Calu3 (cell line): ENCODE measurements around the gene SH3RF3. TPM values are rescaled to one million over a fixed set of nuclear protein-coding genes. Genes with fewer than 3 reads are reported as not detected.

Source experiments
- BruUV-seq: library from RNA; stranded (reverse); fragments of 400-500 nt; replicated peaks from 2 replicates; lab custom pipeline; 2021; lab: Mats Ljungman, UMichigan
- CTCF ChIA-PET: fragments of 300-600 bp; sonication (Branson Sonifier 250); formaldehyde crosslinking; loops from one replicate; lab custom pipeline; 2022; ENCODE audit warnings: antibody characterized with exemption; lab: Charles Lee
- DNase-seq: peaks from one replicate; pipeline ENCODE4 v3.0.0; 2022
- H3K27ac Mint-ChIP-seq: one replicate; pipeline ENCODE4 v1.8.0; 2022; ENCODE audit warnings: mixed read lengths; ENCODE audit not compliant: unreplicated experiment
- H3K27me3 Mint-ChIP-seq: one replicate; pipeline ENCODE4 v1.8.0; 2022; ENCODE audit warnings: mixed read lengths; ENCODE audit not compliant: unreplicated experiment
- H3K36me3 Mint-ChIP-seq: one replicate; pipeline ENCODE4 v1.8.0; 2022; ENCODE audit warnings: mild to moderate bottlenecking, moderate library complexity, mixed read lengths; ENCODE audit not compliant: insufficient read depth, unreplicated experiment
- H3K4me1 Mint-ChIP-seq: one replicate; pipeline ENCODE4 v1.8.0; 2022; ENCODE audit warnings: mild to moderate bottlenecking, low read depth, mixed read lengths; ENCODE audit not compliant: unreplicated experiment
- H3K4me3 Mint-ChIP-seq: one replicate; pipeline ENCODE4 v1.8.0; 2022; ENCODE audit warnings: mild to moderate bottlenecking, low read depth, moderate library complexity, mixed read lengths; ENCODE audit not compliant: unreplicated experiment
- H3K9me3 Mint-ChIP-seq: one replicate; pipeline ENCODE4 v1.8.0; 2022; ENCODE audit warnings: low read depth, mixed read lengths; ENCODE audit not compliant: unreplicated experiment
- intact Hi-C: fragments of 100-400 bp; cut with micrococcal nuclease; formaldehyde crosslinking; loops from one replicate; pipeline ENCODE4 v1.10.0; 2022; ENCODE audit not compliant: unreplicated experiment
- total RNA-seq: library from RNA; stranded (reverse); gene quantifications from 2 replicates; pipeline ENCODE4 v1.2.3, GENCODE V29; 2022
- TF ChIP-seq, protein P1 (sequence below): fragments of 200-600 bp; IDR thresholded peaks from one replicate; pipeline ENCODE4 v1.8.0; 2022; ENCODE audit warnings: antibody characterized with exemption; ENCODE audit not compliant: unreplicated experiment

SH3RF3 gene
- total RNA-seq, 1 experiment from 2014 or later, result 0.17 TPM

DNA sequence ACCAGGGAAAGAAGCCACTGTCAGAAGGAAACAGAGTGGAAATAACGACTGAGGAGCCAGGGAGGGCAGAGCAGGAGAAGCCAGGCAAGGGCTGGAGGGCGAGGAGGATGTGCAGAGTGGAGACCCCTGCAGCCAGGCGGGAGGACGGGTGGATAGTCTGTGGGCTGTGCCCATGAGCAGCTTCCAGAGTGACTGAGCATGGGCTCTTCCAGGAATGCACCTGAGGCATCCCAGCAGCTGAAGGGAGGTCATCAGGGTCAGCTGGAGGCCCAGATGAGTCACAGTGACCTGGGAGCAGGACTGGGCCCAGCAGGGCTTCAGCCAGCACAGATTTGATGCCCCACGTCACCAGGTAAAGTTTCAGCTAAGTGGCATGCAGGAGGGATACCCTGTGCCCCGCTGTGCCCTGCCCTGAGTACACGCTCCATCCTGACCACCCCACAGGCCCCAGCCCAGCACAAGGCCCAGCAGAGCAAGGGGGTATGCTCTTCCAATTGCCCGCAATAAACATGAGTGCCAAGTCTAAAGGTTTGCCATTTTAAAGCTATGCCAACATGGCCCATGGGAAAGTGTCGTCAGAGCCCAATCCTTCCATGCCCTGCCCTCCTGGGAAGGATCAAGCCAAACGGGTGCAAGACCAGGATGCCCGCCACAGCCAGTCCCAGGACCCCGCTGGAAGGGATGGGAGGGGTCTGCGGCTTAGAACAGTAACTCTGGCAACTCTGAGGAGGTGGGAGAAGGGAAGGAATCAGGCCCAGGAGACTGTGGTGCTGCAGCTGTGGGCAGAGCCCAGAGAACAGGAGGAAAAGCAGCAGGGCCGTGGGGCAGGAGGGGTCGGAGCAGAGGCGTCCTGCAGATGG lies 399.1 kb downstream of the SH3RF3 start:
- no peaks in the 10 kb centered on the region for H3K36me3 Mint-ChIP-seq
- H3K9me3 Mint-ChIP-seq, result no peaks in the 10 kb centered on the region
- peaks cover 35% of the 10 kb centered on the region for H3K27me3 Mint-ChIP-seq
- H3K4me3 Mint-ChIP-seq, result no peak overlapping the region
- intact Hi-C loops, result no loop called here
- BruUV-seq, result no TSS peak
- CTCF ChIA-PET, result no interaction called here
- no peak for DNase-seq
- peaks cover 12% of the 10 kb centered on the region for H3K4me1 Mint-ChIP-seq
- TF ChIP-seq, protein P1, sequence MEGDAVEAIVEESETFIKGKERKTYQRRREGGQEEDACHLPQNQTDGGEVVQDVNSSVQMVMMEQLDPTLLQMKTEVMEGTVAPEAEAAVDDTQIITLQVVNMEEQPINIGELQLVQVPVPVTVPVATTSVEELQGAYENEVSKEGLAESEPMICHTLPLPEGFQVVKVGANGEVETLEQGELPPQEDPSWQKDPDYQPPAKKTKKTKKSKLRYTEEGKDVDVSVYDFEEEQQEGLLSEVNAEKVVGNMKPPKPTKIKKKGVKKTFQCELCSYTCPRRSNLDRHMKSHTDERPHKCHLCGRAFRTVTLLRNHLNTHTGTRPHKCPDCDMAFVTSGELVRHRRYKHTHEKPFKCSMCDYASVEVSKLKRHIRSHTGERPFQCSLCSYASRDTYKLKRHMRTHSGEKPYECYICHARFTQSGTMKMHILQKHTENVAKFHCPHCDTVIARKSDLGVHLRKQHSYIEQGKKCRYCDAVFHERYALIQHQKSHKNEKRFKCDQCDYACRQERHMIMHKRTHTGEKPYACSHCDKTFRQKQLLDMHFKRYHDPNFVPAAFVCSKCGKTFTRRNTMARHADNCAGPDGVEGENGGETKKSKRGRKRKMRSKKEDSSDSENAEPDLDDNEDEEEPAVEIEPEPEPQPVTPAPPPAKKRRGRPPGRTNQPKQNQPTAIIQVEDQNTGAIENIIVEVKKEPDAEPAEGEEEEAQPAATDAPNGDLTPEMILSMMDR, result no peak
- H3K27ac Mint-ChIP-seq, result no peak overlapping the region

DNA sequence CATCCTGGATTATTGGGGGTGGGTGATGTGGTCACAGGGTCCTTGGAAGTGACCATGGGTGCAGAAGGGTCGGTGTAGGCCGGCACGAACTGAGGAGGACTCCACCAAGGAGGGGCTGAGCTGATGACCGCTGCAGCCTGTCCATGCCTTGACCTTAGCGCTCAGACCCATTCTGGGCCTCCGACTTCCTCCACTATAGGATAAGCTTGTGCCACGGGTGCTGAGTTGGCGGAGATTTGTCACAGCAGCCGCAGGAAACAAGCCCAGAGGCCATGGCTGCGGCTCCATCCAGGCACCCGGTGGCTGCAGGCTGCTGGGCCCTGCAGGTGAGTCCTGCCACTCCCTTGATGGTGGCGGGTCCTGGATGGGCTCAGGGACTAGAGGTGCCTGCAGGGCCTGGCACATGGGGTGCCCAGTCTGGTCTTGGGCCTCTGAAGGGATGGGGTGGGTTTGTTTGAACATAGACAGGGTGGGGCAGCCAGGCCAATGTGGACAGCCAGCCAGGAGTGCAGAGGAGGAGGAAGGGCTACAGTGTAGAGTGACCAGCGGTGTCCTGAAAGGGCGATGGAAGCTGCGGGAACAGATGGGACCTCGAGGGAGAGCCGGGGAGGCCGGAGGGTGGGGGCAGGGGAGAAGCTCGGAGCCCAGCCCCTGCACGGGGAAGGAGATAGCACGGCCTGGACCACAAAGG lies 400.0 kb downstream of the SH3RF3 start:
- peaks cover 12% of the 10 kb centered on the region for H3K4me1 Mint-ChIP-seq
- H3K9me3 Mint-ChIP-seq, result no peaks in the 10 kb centered on the region
- TF ChIP-seq, protein P1, result no peak
- no peak overlapping the region for H3K27ac Mint-ChIP-seq
- H3K36me3 Mint-ChIP-seq, result no peaks in the 10 kb centered on the region
- no TSS peak for BruUV-seq
- CTCF ChIA-PET, result no interaction called here
- no peak for DNase-seq
- peaks cover 35% of the 10 kb centered on the region for H3K27me3 Mint-ChIP-seq
- no peak overlapping the region for H3K4me3 Mint-ChIP-seq
- intact Hi-C loops, result no loop called here

DNA sequence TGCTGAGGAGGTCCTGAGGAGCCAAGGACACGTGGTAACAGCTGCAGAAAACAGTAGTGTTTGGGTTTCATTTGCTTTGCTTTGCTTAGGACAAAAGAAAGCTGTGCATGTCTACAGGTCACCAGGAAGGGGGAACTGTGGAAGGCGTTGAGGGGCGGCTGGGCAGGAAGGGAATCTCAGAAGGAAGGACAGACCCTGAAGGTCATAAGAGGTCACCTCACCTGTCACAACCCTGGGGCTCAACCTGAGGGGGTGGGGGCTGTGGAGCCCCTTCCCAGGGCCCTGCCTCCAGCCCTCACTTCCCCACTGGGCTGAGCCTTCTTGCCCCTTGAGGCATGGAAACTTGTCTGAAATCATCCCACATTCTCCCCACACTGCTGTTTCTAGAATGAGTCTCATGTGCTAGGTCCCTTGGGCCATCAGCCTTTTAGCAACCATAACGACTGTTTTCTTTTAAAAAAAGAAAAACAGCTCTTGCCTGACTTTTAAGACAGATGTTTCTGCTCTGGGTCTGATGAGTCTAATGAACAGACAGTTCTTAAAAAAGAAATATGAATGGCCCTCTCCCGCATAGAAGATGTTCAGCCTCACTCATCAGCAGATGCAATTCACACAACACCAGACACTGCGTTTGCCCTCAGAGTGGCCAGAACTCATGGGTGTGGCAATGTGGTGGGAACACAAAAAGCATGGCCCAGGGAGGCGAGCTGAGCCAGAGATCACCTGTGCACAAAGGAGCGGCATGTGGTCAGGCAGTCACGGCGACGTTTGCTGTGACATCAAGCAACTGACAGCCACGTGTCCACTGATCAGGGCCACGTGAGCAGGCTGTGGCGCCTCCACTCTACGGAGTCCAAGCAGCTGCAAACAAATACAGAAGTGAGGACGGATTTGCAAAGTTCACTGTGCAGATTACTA lies 400.8 kb downstream of the SH3RF3 start:
- H3K27me3 Mint-ChIP-seq, result peaks cover 35% of the 10 kb centered on the region
- H3K4me1 Mint-ChIP-seq, result peaks cover 12% of the 10 kb centered on the region
- no peaks in the 10 kb centered on the region for H3K9me3 Mint-ChIP-seq
- DNase-seq, result no peak
- H3K4me3 Mint-ChIP-seq, result no peak overlapping the region
- CTCF ChIA-PET, result no interaction called here
- TF ChIP-seq, protein P1, result no peak
- H3K36me3 Mint-ChIP-seq, result no peaks in the 10 kb centered on the region
- BruUV-seq, result no TSS peak
- H3K27ac Mint-ChIP-seq, result no peak overlapping the region
- intact Hi-C loops, result no loop called here

DNA sequence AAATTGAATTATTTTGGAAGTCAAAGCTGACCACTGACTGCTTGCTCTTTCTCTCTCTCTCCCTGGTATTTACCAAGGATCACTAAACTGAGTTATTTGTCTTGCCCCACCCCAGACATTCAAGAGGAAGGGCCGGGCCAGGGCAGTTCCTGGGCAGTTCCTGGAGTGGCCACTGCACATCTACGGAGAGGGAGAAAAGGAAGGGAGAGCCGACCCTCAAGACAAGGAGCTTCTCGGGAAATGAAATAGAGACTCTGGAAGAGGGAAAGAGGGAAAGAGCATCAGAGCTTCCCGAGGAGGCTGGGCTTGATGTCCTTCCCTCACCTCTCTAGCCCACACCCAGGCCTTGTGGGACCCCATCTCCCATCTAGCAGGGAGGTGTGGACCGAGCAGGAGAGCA lies 401.7 kb downstream of the SH3RF3 start:
- Mint-ChIP-seq H3K27ac (no peak overlapping the region), H3K4me1 (peaks cover 17% of the 10 kb centered on the region)
- DNase-seq, result no peak

More for the DNA sequence above, 401.7 kb downstream of the SH3RF3 start:
- no peaks in the 10 kb centered on the region for H3K9me3 Mint-ChIP-seq
- peaks cover 35% of the 10 kb centered on the region for H3K27me3 Mint-ChIP-seq
- TF ChIP-seq, protein P1, result no peak
- no peaks in the 10 kb centered on the region for H3K36me3 Mint-ChIP-seq
- H3K4me3 Mint-ChIP-seq, result no peak overlapping the region
- CTCF ChIA-PET, result interaction anchor here (0.6 to 0.7 kb wide), 2 partner anchors 23 to 60 kb away, joined by 3 read pairs; no protein-coding TSS in a partner anchor
- intact Hi-C loops, result no loop called here
- no TSS peak for BruUV-seq
